HepG2 (cell line): ENCODE measurements around the gene BRD1. TPM values are rescaled to one million over a fixed set of nuclear protein-coding genes. Genes with fewer than 3 reads are reported as not detected.
A peak's percentile ranks its signal among the peaks of the same experiment; 100 is the strongest.

Source experiments
- ATAC-seq: fragments of 200-7000 bp; cut with Tn5 transposase; 3 replicates; pipeline ENCODE4 v1.9.1; 2020; ENCODE audit warnings: mild to moderate bottlenecking, moderate library complexity
- BruUV-seq: library from RNA; stranded (reverse); fragments of 400-500 nt; replicated peaks from 2 replicates; lab custom pipeline; 2021; lab: Mats Ljungman, UMichigan
- CTCF ChIA-PET: fragments of 300-600 bp; formaldehyde crosslinking; extraction: SDS; loops from one replicate; lab custom pipeline; 2021; ENCODE audit warnings: low total read pairs, inconsistent platforms, low intra/inter-chr PET ratio; lab: Yijun Ruan, JAX
- POLR2A ChIA-PET: fragments of 350-600 bp; sonication (Branson Sonifier 250); formaldehyde crosslinking; loops from one replicate; lab custom pipeline; 2020; ENCODE audit warnings: antibody characterized with exemption, inconsistent platforms; lab: Yijun Ruan, JAX
- DNase-seq: peaks from one replicate; pipeline ENCODE4 v3.0.0-alpha.2; 2015; ENCODE audit warnings: low spot score
- FAIRE-seq: peaks from 3 replicates; lab custom pipeline; 2011; peaks lifted over from hg19 to GRCh38; lab: Jason Lieb, UNC
- H2AFZ ChIP-seq: one replicate; pipeline ENCODE4 v1.6.1; 2011; ENCODE audit warnings: low read length, inconsistent platforms
- H3K27ac ChIP-seq: fragments of 300-600 bp; 3 replicates; pipeline ENCODE4 v1.8.0; 2011; ENCODE audit warnings: mixed run types, mild to moderate bottlenecking, mixed read lengths, low read length, inconsistent platforms; ENCODE audit not compliant: insufficient read depth; ENCODE audit errors: extremely low read length
- H3K27me3 ChIP-seq, 2 experiments: fragments of 200-600 bp in 1 of 2; 2 replicates in 1 of 2; 3 replicates in 1 of 2; pipeline versions ENCODE4 v1.6.0 to v1.8.0; 2011; ENCODE audit warnings: low read length in 2 of 2, mild to moderate bottlenecking in 2 of 2, moderate library complexity in 2 of 2, inconsistent platforms in 1 of 2; ENCODE audit not compliant: insufficient read depth in 2 of 2, control insufficient read depth in 1 of 2
- H3K36me3 ChIP-seq, 2 experiments: fragments of 200-600 bp in 1 of 2; replicated peaks in 1 of 2; 2 replicates in 1 of 2; 3 replicates in 1 of 2; pipeline versions ENCODE4 v1.5.1 to v1.8.0; 2011; ENCODE audit warnings: low read length in 2 of 2, inconsistent platforms in 1 of 2; ENCODE audit not compliant: insufficient read depth in 2 of 2, control insufficient read depth in 1 of 2
- H3K4me1 ChIP-seq: 2 replicates; pipeline ENCODE4 v1.5.1; 2012; ENCODE audit warnings: low read length, inconsistent platforms; ENCODE audit not compliant: insufficient read depth
- H3K4me2 ChIP-seq: 2 replicates; pipeline ENCODE4 v1.6.0; 2011; ENCODE audit warnings: low read depth, low read length, inconsistent platforms
- H3K4me3 ChIP-seq, 3 experiments: fragments of 200-600 bp in 1 of 3; sonication (generic), shearing (Covaris generic) in 1 of 3; replicated peaks in 1 of 3; 2 replicates each; pipeline ENCODE4 v1.5.1; 2011 to 2016; ENCODE audit warnings: low read length in 3 of 3, inconsistent platforms in 2 of 3, low read depth in 2 of 3, mild to moderate bottlenecking in 2 of 3, control low read depth in 1 of 3, mixed read lengths in 1 of 3; ENCODE audit not compliant: insufficient read depth in 1 of 3
- H3K79me2 ChIP-seq: one replicate; pipeline ENCODE4 v1.6.1; 2011; ENCODE audit warnings: low read length, inconsistent platforms; ENCODE audit not compliant: insufficient read depth
- H3K9ac ChIP-seq: 2 replicates; pipeline ENCODE4 v1.6.0; 2011; ENCODE audit warnings: mild to moderate bottlenecking, low read depth, low read length, inconsistent platforms; ENCODE audit not compliant: insufficient read depth
- H3K9me3 ChIP-seq: 2 replicates; pipeline ENCODE4 v1.5.1; 2012; ENCODE audit warnings: mild to moderate bottlenecking, low read length
- H4K20me1 ChIP-seq: 2 replicates; pipeline ENCODE4 v1.6.0; 2011; ENCODE audit warnings: inconsistent platforms, mild to moderate bottlenecking, low read length, moderate library complexity; ENCODE audit not compliant: insufficient read depth
- AGO2 ChIP-seq: fragments of 200-400 bp; formaldehyde crosslinking; optimal IDR thresholded peaks from 2 replicates; pipeline ENCODE3; 2017; ENCODE audit warnings: mild to moderate bottlenecking, low read depth, low read length, moderate library complexity
- ATF5 ChIP-seq: sonication (generic); formaldehyde crosslinking; IDR thresholded peaks from 2 replicates; pipeline ENCODE4 v1.4.0; 2020; ENCODE audit warnings: mild to moderate bottlenecking, low read depth, missing genetic modification reagents
- HOXA3 ChIP-seq: sonication (generic); formaldehyde crosslinking; IDR thresholded peaks from 2 replicates; pipeline ENCODE4 v1.5.0; 2020; ENCODE audit warnings: missing genetic modification reagents
- IKZF1 ChIP-seq: fragments of 450-650 bp; IDR thresholded peaks from 2 replicates; pipeline ENCODE4 v1.7.1; 2016
- KDM2A ChIP-seq: sonication (generic); formaldehyde crosslinking; IDR thresholded peaks from 2 replicates; pipeline ENCODE4 v1.4.0; 2020; ENCODE audit warnings: low read depth, missing genetic modification reagents, borderline replicate concordance
- ZKSCAN5 ChIP-seq: sonication (generic); formaldehyde crosslinking; IDR thresholded peaks from 2 replicates; pipeline ENCODE4 v1.5.1; 2020; ENCODE audit warnings: mild to moderate bottlenecking, missing genetic modification reagents
- ZNF367 ChIP-seq: sonication (generic); formaldehyde crosslinking; IDR thresholded peaks from 2 replicates; pipeline ENCODE4 v1.4.0; 2020; ENCODE audit warnings: missing genetic modification reagents, borderline replicate concordance
- ZNF567 ChIP-seq: sonication (generic); formaldehyde crosslinking; IDR thresholded peaks from 2 replicates; pipeline ENCODE4 v1.8.1; 2023; ENCODE audit warnings: mild to moderate bottlenecking, missing genetic modification reagents, borderline replicate concordance
- ZNF569 ChIP-seq: sonication (generic); formaldehyde crosslinking; IDR thresholded peaks from 2 replicates; pipeline ENCODE4 v1.5.0; 2020; ENCODE audit warnings: mild to moderate bottlenecking, missing genetic modification reagents, moderate library complexity, borderline replicate concordance
- ZSCAN20 ChIP-seq: sonication (generic); formaldehyde crosslinking; IDR thresholded peaks from 2 replicates; pipeline ENCODE4 v1.4.0; 2020; ENCODE audit warnings: missing genetic modification reagents, mild to moderate bottlenecking, borderline replicate concordance
- WGBS: methylation state at CpG from one replicate; pipeline ENCODE4 v1.1.6; 2017; ENCODE audit warnings: low lambda C conversion rate; 5-methylcytosine and 5-hydroxymethylcytosine counted together
- in situ Hi-C: cut with HindIII; loops from 2 replicates; pipeline ENCODE4 v1.10.0; 2017; ENCODE audit warnings: low pct_unique_long_range_greater_than_20kb; ENCODE audit not compliant: extremely low pct_ligation_motif_present
- intact Hi-C: fragments of 100-400 bp; cut with micrococcal nuclease; formaldehyde crosslinking; loops from one replicate; pipeline ENCODE4 v1.10.0; 2022; ENCODE audit not compliant: unreplicated experiment
- polyA plus RNA-seq, 8 experiments: library from polyadenylated mRNA; depleted of rRNA in 3 of 8; stranded (reverse) in 7 of 8; unstranded in 1 of 8; fragments of >200 nt; fragmentation: Illumina TruSeq in 4 of 8; extraction: Trizol in 4 of 8; gene quantifications; 2 replicates each; pipeline versions ENCODE4 v1.2.1 to v1.2.3, GENCODE V29; 2011 to 2016; ENCODE audit warnings: low read depth in 4 of 8, missing spikeins in 1 of 8, mixed read lengths in 1 of 8; ENCODE audit not compliant: insufficient read depth in 1 of 8
- total RNA-seq, 5 experiments: library from RNA; depleted of rRNA; stranded (reverse); fragments of >200 nt; fragmentation: Illumina TruSeq; extraction: Trizol; gene quantifications; 2 replicates each; pipeline ENCODE4 v1.2.3, GENCODE V29; 2016; ENCODE audit warnings: low read depth in 1 of 5

BRD1 gene
- total and polyA plus RNA-seq, 2 of the 13 experiments (the other 11 are each of a cell fraction or from before 2014, with no cell fraction given): 5.1 to 12.0 TPM

- peak; percentile 2 for TF ChIP-seq AGO2
- no peak for TF ChIP-seq KDM2A
- TF ChIP-seq, all 625 proteins: peak for 1
- no peak overlapping the region for H3K9ac ChIP-seq
- no peaks in the 10 kb centered on the region for H3K27me3 ChIP-seq
- H3K36me3 ChIP-seq: peaks cover 26 to 55% of the 10 kb centered on the region in 2 experiments; a peak in 4 of 5 replicates
- ATAC-seq (no peak), DNase-seq (no peak), FAIRE-seq (no peak)
- intact Hi-C loops (no loop called here), in situ Hi-C loops (no loop called here)
- WGBS: 96% methylated on average over 21 of the region's 21 CpGs
- BruUV-seq: no TSS peak
- no peaks in the 10 kb centered on the region for H3K79me2 ChIP-seq
- CTCF ChIA-PET: no interaction called here
- no peak overlapping the region for H3K4me2 ChIP-seq
- POLR2A ChIA-PET: no interaction called here
- no peaks in the 10 kb centered on the region for H3K9me3 ChIP-seq
- no peaks in the 10 kb centered on the region for H4K20me1 ChIP-seq
- H2AFZ ChIP-seq: no peak overlapping the region
- H3K4me1 ChIP-seq: no peaks in the 10 kb centered on the region
- H3K4me3 ChIP-seq: no peak overlapping the region
- H3K27ac ChIP-seq: no peak overlapping the region
Observed at GRCh38 chr22:49774046-49774445, 53.6 kb downstream of the BRD1 start.

GRCh38 chr22:49773531-49773930 lies 54.1 kb downstream of the BRD1 start:
- H3K36me3 ChIP-seq: peaks cover 26 to 54% of the 10 kb centered on the region in 2 experiments; a peak in 4 of 5 replicates
- H4K20me1 ChIP-seq: no peaks in the 10 kb centered on the region
- no peak for ATAC-seq
- in situ Hi-C loops (no loop called here), intact Hi-C loops (no loop called here)
- WGBS: 96% methylated on average over 11 of the region's 11 CpGs
- ChIA-PET CTCF (no interaction called here), POLR2A (no interaction called here)
- TF ChIP-seq ATF5 (no peak), IKZF1 (no peak), ZKSCAN5 (CRISPR knock-in tag) (no peak), ZNF569 (CRISPR knock-in tag) (no peak), ZNF567 (no peak), ZNF367 (CRISPR knock-in tag) (no peak), HOXA3 (no peak), ZSCAN20 (no peak)
- H3K9ac ChIP-seq: no peak overlapping the region
- no peak overlapping the region for H3K27ac ChIP-seq
- no peaks in the 10 kb centered on the region for H3K4me1 ChIP-seq
- FAIRE-seq: no peak
- no peak overlapping the region for H3K4me2 ChIP-seq
- TSS peak; percentile 52 for BruUV-seq
- H2AFZ ChIP-seq: no peak overlapping the region
- no peaks in the 10 kb centered on the region for H3K9me3 ChIP-seq
- DNase-seq: no peak
- H3K4me3 ChIP-seq: no peak overlapping the region
- no peaks in the 10 kb centered on the region for H3K27me3 ChIP-seq
- no peaks in the 10 kb centered on the region for H3K79me2 ChIP-seq
